HG03097 (cell line): Measurements from ENCODE around the gene FTCDNL1.

ENCODE experiments used
- ATAC-seq: cut with Tn5 transposase; IDR thresholded peaks from one replicate; pipeline ENCODE4 v1.9.1; 2021; ENCODE audit not compliant: unreplicated experiment, low FRiP score

FTCDNL1 gene

GRCh38 chr2:199797431-199798403 lies 53.3 kb downstream of the FTCDNL1 start:
- no peak for ATAC-seq

- no peak for ATAC-seq
These were observed 58.6 kb downstream of the FTCDNL1 start for GRCh38 chr2:199792381-199792780.

- ATAC-seq = no peak
These were observed 59.7 kb downstream of the FTCDNL1 start for GRCh38 chr2:199791326-199791725.

- no peak for ATAC-seq
These were observed 66.5 kb downstream of the FTCDNL1 start for GRCh38 chr2:199784512-199784911.

DNA sequence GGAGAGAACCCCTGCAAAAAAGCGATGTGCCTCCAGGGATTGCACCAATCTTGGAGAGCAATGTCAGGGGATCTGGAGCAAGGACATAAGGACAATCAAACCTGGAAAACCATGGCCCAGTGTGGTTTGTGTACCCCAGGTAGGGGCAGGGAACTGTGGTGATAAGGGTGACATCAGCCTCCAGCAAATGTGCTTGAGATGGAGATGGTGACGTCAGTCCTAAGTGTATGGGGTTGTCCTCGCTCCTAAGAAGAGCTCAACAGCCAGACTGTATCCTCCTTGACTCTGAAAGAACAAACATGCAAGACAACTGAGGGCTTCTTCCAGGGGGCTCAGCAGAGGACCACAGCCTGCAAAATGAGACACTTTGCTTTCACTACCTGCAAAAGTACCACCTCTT lies 71.4 kb downstream of the FTCDNL1 start:
- no peak for ATAC-seq

DNA sequence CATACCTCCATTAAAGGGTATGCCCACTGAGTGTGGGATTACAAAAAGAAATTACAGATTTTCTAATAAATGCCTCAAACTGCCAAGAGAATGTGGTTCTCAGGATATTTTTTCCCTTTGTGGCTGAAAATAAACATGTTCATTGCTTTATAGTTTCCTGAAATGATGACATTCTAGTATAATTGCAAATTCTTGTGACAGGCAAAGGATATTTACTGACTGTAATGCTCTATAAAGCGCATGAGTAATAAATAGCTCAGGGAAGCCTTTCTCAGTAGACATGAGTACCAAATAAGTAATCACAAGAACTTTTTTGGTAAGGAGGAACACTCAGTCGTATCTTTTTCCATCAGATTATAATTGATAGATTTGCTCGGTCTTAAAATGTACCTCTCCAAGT lies 72.3 kb downstream of the FTCDNL1 start:
- no peak for ATAC-seq

- ATAC-seq = no peak
These were observed 73.1 kb downstream of the FTCDNL1 start for GRCh38 chr2:199777916-199778315.

- no peak for ATAC-seq
These were observed 73.7 kb downstream of the FTCDNL1 start for GRCh38 chr2:199777315-199777714.

DNA sequence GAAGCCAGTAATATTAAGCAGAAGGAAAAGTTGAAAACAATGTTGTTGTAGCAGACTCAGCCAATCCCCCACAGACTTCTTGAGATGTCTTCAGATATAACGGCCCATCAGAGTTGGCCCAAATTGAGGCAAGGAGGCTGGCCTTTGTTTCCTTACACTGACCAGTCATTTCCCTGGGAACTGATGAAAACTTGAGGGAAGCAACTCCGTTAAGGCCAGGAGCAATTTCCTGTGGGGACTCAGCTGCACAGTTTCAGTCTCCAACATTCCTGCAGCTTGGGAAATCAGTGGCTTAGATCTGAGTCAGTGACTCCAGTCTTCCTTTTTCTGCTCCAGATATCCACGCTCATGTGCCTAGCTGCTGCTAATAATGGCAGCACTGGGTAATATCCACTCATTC lies 75.7 kb downstream of the FTCDNL1 start:
- no peak for ATAC-seq

DNA sequence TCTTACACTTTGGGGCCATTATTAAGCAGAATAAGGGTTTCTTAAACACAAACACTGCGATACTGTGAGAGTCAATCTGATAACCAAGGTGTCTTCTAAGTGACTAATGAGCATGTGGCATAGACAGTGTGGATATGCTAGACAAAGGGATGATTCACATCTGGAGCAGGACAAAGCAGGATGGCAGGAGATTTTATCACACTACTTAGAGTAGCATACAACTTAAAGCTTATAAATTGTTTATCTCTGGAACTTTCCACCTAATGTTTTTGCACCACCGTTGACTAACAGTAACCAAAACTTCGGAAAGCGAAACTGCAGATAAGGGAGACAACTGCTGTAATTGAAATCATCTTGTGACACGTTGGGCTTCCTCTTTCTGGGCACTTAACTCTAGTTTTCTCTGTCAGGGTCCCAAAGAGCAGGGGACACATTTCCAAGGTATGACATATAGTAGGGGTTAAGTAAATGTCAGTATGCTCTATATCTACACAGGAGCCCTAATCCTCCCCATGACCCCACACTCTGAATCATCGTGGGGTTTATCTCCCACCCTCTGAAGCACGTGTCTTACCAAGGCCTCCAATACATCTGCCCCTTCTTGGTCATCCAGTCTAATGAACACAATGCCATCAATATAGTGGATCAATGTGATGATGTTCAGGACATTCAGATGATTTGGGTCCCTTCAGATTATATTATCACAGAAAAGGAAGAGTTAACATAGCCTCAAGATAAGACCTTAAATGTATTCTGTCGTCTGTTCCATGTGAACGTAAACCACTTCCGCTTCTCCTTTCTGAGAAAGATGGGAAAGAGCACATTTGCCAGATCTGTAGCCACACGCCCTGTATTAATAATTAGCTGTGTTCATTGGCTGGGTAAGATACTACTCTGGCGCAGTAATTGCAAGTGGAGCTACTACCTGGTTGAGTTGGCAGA lies 78.7 kb downstream of the FTCDNL1 start:
- ATAC-seq = no peak

- no peak for ATAC-seq
These were observed 80.3 kb downstream of the FTCDNL1 start for GRCh38 chr2:199770716-199771115.

DNA sequence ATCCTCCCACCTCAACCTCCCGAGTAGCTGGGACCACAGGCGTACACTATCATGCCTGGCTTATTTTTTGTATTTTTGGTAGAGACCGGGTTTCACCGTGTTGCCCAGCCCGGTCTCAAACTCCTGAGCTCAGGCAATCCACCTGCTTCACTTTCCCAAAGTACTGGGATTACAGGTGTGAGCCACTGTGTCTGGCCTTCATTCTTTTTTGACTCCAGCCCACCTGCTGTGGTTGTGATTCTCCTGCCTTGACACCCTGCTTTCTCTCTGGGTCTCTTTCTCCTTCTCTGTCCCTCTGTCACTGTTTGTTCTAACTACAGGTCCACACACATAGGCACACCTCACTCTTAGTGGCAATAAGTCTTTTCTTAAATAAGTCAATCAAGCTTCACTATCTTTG lies 85.3 kb downstream of the FTCDNL1 start:
- no peak for ATAC-seq

DNA sequence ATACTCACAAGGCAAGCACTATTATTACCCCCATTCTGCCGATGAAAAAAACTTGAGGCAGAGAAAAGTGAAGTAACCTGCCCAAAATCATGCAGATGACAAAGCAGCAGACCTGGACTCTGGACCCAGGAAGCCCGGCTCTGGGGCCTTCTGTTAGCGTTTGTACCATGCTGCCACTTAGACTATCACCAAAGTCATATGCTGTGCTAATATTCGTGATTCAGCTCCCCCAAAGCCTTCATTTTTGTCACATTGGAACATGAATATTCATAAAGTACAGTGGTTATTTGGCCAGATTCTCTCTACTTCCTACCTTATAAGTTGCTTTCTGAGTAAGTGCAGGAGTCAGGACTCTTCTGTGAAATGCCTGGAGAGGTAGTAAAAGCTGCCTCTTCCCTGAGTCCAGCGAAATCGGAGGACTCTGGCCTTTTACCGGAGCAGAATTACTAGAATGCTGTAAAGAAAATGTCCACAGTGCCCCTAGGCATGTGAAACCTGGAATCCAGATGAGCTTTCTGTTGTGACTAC lies 86.7 kb downstream of the FTCDNL1 start:
- no peak for ATAC-seq

DNA sequence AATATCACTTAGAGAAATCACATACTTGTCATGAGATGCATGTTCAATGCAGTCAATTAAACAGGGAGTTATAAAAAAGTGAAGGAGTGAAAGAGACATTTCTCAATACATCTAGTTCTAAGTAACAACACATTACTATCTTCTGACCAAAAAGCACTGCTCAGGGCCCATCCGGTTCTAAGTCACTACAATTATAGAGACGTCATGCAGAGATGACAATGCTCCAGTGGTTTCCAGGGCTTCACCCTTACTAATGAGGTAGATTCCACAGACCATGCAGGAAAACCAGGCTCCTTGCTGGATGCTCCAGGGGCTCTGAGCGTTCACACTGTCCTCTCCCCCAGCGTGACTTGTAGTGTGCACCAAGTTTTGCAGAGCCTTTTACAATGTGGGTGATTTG lies 88.0 kb downstream of the FTCDNL1 start:
- ATAC-seq = no peak

GRCh38 chr2:199760574-199760973 lies 90.4 kb downstream of the FTCDNL1 start:
- ATAC-seq = no peak

DNA sequence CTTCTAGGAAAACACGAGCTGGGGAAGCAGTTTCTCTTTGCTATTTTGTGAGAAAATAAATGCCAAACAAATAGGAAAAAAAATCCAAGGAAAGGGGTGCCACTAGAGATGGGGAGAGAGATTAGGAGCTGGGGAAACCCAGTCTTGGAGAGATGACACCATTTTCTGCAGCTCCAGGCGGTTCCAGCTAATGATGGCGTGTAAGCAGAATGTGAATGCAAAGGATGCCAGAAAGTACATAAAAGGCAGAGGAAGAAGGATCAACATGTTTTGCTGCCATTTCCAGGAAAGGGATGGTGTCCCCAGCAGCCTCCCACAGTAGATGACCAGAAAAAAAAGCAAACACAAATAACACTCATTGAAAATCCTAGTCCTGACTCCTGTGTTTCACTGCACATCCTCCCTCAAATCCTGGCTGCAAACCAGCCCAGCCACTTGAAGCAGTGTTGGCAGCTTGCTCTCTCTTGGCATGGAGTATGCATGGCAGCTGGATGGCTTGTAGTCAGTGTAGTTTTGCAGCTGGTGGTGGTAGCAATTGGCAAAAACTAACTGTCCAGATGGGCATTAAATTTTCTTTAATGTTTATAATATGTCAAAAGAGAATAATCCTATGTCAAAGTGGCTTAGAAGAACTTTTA lies 93.6 kb downstream of the FTCDNL1 start:
- no peak for ATAC-seq

DNA sequence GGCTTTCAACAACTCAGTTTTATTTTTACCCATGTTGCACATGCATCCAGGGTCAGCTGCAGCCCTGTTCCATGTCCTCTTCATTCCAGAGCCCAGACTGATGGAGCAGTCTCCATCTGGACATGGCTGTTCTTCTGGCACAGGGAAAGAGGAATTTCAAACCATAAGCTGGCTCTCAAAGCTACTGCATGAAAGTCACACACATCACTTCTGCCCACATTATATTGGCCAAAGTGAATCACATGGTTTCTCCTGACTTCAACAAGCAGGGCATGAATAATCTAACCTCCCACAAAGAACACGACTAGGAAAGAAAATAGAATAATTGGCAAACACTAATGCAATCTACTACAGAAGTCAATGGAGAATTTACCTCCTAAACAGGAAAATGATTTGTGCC lies 94.2 kb downstream of the FTCDNL1 start:
- no peak for ATAC-seq

DNA sequence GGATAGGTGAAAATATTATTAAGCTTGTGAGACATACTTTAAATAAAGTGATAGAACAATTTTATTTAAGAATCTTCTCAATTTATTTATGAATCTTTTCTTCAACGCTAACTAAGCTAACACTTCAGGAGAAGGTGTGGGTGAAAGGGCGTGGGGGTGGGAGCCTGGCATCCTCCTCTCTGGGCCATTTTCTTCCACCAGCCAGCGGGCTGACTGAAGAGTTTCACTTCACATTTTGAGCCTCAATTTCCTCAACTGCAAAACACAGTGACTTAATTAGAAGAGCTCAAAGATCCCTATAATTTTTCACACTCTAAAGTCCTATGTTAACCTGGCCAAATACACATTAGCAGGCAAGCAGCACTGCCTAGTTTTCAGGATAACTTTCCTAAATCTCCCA lies 94.8 kb downstream of the FTCDNL1 start:
- no peak for ATAC-seq

- ATAC-seq = no peak
These were observed 96.2 kb downstream of the FTCDNL1 start for GRCh38 chr2:199754766-199755165.

DNA sequence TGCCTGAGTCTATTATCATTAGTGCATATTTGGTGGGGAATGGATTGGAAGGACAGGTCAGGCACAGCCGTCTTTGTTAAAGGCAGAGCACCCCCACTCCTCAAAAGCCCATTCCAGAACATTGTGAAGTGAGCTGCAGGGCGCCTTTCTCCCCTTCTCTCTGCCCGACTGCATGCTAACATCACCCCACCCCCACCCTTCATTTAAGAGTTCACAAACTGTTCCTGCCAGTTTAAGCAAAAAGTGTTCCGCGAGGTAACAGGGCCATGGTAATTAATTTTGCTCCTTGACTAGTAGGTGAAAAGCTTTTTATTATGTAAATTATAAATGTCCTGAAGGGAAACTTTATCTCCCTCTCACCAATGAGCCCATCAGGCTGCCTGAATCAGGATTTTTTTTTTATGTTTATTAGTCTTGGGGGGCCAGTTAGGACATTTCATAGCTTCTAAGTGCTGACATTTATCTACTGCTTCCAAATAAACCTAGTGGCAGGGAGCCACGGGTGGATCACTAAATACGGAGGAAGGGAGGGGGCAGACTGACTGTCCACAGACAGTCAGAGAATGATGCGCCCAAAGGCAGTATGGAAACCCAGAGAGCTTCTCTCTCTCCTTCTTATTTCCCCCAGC lies 99.4 kb downstream of the FTCDNL1 start:
- ATAC-seq = no peak
